Measurements from ENCODE around the gene ANKRD11. TPM values are rescaled to one million over a fixed set of nuclear protein-coding genes. Genes with fewer than 3 reads are reported as not detected.

The ANKRD11 gene
- total RNA-seq, 1 experiment from 2014 or later, result 266 TPM

- Histone ChIP-seq H3K27ac (ENCODE audit: low read depth, low read length) (peak overlapping the region; percentile 39), H3K27me3 (ENCODE audit: insufficient read depth, low read length) (no peaks in the 10 kb centered on the region), H3K4me2 (ENCODE audit: low read length) (peak overlapping the region; percentile 77), H3K4me3 (replicated peaks in 1 of 2; ENCODE audit: low read depth in 1 of 2, low read length in 2 of 2) (peak overlapping the region; percentile 4 to 40; a peak in 3 of 4 replicates), H3K79me2 (ENCODE audit: insufficient read depth, low read length) (peaks cover 100% of the 10 kb centered on the region), H3K4me1 (ENCODE audit: control insufficient read depth in 1 of 2, insufficient read depth in 2 of 2, low read length in 2 of 2) (peaks cover 40 to 52% of the 10 kb centered on the region in 2 experiments), H2AFZ (ENCODE audit: low read depth, low read length, poor library complexity, severe bottlenecking) (no peak overlapping the region), H4K20me1 (ENCODE audit: insufficient read depth) (peaks cover 61% of the 10 kb centered on the region; the same call in 1 of the 2 replicates), H3K9me3 (ENCODE audit: control insufficient read depth in 1 of 2, insufficient read depth in 1 of 2, low read depth in 1 of 2, low read length in 2 of 2) (no peaks in the 10 kb centered on the region), H3K36me3 (ENCODE audit: control insufficient read depth in 1 of 2, insufficient read depth in 2 of 2, low read length in 2 of 2) (no peaks in the 10 kb centered on the region), H3K9ac (ENCODE audit: low read length) (peak overlapping the region; percentile 35), H3K9me2 (ENCODE audit: insufficient read depth) (no peaks in the 10 kb centered on the region)
- BruUV-seq (replicated peaks), result no TSS peak
- RAD21 ChIA-PET (ENCODE audit: low non-redundant PET in 1 of 2, low total read pairs in 2 of 2, uncharacterized antibody in 2 of 2, unreplicated experiment in 2 of 2), result no interaction called here
- DNase-seq (ENCODE audit: low read depth, low spot score) (peak; percentile 77), ATAC-seq (peak; percentile 83)
- CTCF ChIA-PET, result interaction anchor here (0.5 kb wide), 1 partner anchor 146 kb away, joined by 3 read pairs; the partner anchor contains the start of gene ANKRD11
- intact Hi-C loops (cut with micrococcal nuclease), result no loop called here
- POLR2A ChIA-PET, result no interaction called here
- TF ChIP-seq, protein P1, sequence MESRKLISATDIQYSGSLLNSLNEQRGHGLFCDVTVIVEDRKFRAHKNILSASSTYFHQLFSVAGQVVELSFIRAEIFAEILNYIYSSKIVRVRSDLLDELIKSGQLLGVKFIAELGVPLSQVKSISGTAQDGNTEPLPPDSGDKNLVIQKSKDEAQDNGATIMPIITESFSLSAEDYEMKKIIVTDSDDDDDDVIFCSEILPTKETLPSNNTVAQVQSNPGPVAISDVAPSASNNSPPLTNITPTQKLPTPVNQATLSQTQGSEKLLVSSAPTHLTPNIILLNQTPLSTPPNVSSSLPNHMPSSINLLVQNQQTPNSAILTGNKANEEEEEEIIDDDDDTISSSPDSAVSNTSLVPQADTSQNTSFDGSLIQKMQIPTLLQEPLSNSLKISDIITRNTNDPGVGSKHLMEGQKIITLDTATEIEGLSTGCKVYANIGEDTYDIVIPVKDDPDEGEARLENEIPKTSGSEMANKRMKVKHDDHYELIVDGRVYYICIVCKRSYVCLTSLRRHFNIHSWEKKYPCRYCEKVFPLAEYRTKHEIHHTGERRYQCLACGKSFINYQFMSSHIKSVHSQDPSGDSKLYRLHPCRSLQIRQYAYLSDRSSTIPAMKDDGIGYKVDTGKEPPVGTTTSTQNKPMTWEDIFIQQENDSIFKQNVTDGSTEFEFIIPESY (IDR thresholded peaks at IDR 0.05; ENCODE audit: extremely low read depth, insufficient replicate concordance, low read length), result no peak
- no peak for TF ChIP-seq EZH2 (IDR thresholded peaks at IDR 0.05)
- TF ChIP-seq CEBPB (IDR thresholded peaks at IDR 0.05; ENCODE audit: low read depth), result no peak
- no peak; the same call in 1 of the 2 replicates for TF ChIP-seq SRF (IDR thresholded peaks at IDR 0.05; ENCODE audit: low read depth)
- TF ChIP-seq EGR1 (IDR thresholded peaks at IDR 0.05; ENCODE audit: low read depth), result no peak
- TF ChIP-seq ZFX (IDR thresholded peaks at IDR 0.05), result no peak
- TF ChIP-seq TCF7L2 (IDR thresholded peaks at IDR 0.05; ENCODE audit: borderline replicate concordance, extremely low read depth, insufficient read depth, insufficient read length), result no peak
- TF ChIP-seq ZNF274 (IDR thresholded peaks at IDR 0.05; ENCODE audit: low read depth, low read length), result no peak
- no peak for TF ChIP-seq POLR2A (IDR thresholded peaks at IDR 0.05; ENCODE audit: borderline replicate concordance, extremely low read depth, insufficient read depth, insufficient read length)
- peak; percentile 1 for TF ChIP-seq YY1 (IDR thresholded peaks at IDR 0.05; ENCODE audit: extremely low read depth, insufficient replicate concordance, low read depth, low read length)
- TF ChIP-seq SIN3A (IDR thresholded peaks at IDR 0.05; ENCODE audit: low read depth), result peak; percentile 79; the same call in 1 of the 2 replicates
- TF ChIP-seq POLR2AphosphoS5 (IDR thresholded peaks at IDR 0.05; ENCODE audit: low read depth, low read length), result 0 out of 2 replicates have a peak, but pooled peaks have one; percentile 24
- TF ChIP-seq FOSL1 (IDR thresholded peaks at IDR 0.05; ENCODE audit: low read depth), result peak; percentile 69
- no peak for TF ChIP-seq ELF1 (IDR thresholded peaks at IDR 0.05; ENCODE audit: borderline replicate concordance, low read depth)
- TF ChIP-seq SP1 (IDR thresholded peaks at IDR 0.05; ENCODE audit: low read depth), result peak; percentile 81
- TF ChIP-seq EZH2phosphoT487 (IDR thresholded peaks at IDR 0.05; ENCODE audit: borderline replicate concordance), result no peak
- TF ChIP-seq RAD21 (IDR thresholded peaks at IDR 0.05; ENCODE audit: low read depth), result no peak
- peak; percentile 80 for TF ChIP-seq JUND (IDR thresholded peaks at IDR 0.05)
- TF ChIP-seq REST (IDR thresholded peaks at IDR 0.05; ENCODE audit: low read depth), result no peak
Observed at GRCh38 chr16:89343501-89344457, 146.6 kb downstream of the ANKRD11 start.

Data from HCT116 (cell line).